Stimulated activated CD4-positive, alpha-beta T cell treated with anti-CD3 and anti-CD28 coated beads, Interleukin-2, amount 100 ng/mL, for 24 hours (primary cell): ENCODE measurements around the gene PPP1CA.
"Not testable (repeated sequence)": the region's sequence is repeated elsewhere in the genome, so short reads cannot be mapped to it uniquely, and the experiment has no call there.

Experiments
- DNase-seq, 2 donors: peaks; one replicate each; pipeline ENCODE4 v3.0.0-alpha.2; 2020

Gene PPP1CA

GRCh38 chr11:67416416-67417335 is 15.0 kb upstream of the PPP1CA start:
- peak; percentile 49 to 64 for DNase-seq

- peak in 1 of 2 donors; percentile 38 for DNase-seq
Observed at GRCh38 chr11:67415501-67416304, 14.0 kb upstream of the PPP1CA start, which contains the start of gene CARNS1. Gene CARNS1, plus strand, starts transcription at chr11:67415678. Its CDS starts 522 bp downstream, at chr11:67416200.

- DNase-seq: no peak
Observed at GRCh38 chr11:67413266-67413849, 11.7 kb upstream of the PPP1CA start.

GRCh38 chr11:67412495-67413179 is 11.0 kb upstream of the PPP1CA start:
- DNase-seq: no peak

GRCh38 chr11:67411785-67412152 is 10.1 kb upstream of the PPP1CA start:
- DNase-seq: peak in 1 of 2 donors; percentile 22

GRCh38 chr11:67410984-67411784 is 9.5 kb upstream of the PPP1CA start:
- DNase-seq: no peak

GRCh38 chr11:67410369-67410831 is 8.7 kb upstream of the PPP1CA start:
- no peak for DNase-seq

GRCh38 chr11:67409781-67410368 is 8.2 kb upstream of the PPP1CA start:
- peak in 1 of 2 donors; percentile 37 for DNase-seq

GRCh38 chr11:67409261-67409666 is 7.6 kb upstream of the PPP1CA start:
- peak; percentile 63 to 74 for DNase-seq

- peak in 1 of 2 donors; percentile 33 for DNase-seq
Observed at GRCh38 chr11:67408437-67409200, 7.0 kb upstream of the PPP1CA start.

GRCh38 chr11:67407688-67408163 is 6.1 kb upstream of the PPP1CA start:
- no peak for DNase-seq

- DNase-seq: peak; percentile 38 to 45
Observed at GRCh38 chr11:67406969-67407687, 5.5 kb upstream of the PPP1CA start.

GRCh38 chr11:67406420-67406968 is 4.8 kb upstream of the PPP1CA start:
- DNase-seq: no peak

GRCh38 chr11:67405688-67406339 is 4.2 kb upstream of the PPP1CA start:
- no peak for DNase-seq

GRCh38 chr11:67405196-67405567 is 3.5 kb upstream of the PPP1CA start:
- DNase-seq: peak; percentile 45 to 50

- peak; percentile 49 to 61 for DNase-seq
Observed at GRCh38 chr11:67404515-67405195, 3.0 kb upstream of the PPP1CA start.

- not testable (repeated sequence) for DNase-seq
Observed at GRCh38 chr11:67403085-67403484, 1.4 kb upstream of the PPP1CA start.
